ENCODE results near the gene DNAJB8.

Gene DNAJB8

DNA sequence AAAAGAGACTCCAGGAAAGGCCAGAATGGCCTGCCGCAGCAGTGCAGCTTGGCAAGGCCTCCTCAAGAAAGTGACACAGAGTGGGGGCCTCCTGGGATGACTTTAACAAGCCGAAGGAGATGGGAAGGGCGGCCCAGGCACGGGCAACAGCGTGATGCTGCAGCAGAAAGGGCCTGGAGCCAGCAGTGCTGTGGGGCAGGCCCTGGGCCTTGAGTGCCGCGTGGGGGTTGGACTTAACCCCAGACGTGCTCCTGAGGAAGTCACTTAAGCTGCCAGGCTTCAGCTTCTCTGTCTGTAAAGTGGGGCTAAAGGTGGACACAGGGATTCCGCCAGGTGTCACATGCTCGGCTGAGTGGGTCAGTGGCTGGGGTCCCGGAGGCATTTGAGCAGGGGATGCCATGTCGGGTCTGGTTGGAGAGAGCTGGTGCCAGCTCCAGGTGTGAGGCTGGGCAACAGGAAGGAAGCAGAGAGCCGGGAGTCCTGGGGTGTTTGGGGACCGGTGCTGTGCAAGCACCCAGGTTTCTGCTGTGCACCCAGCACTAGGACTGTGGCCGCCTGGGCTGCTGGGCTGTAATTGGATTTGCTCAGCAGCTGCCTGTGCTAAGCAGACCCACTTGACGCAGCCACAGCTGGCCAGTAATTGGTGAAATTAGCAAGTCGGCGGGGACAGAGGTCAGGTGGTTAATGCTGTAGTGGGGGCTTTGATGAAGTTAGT is 7.8 kb downstream of the DNAJB8 start:
- DNase-seq (ENCODE audit: low spot score), result no peak
- TF ChIP-seq, protein P1, sequence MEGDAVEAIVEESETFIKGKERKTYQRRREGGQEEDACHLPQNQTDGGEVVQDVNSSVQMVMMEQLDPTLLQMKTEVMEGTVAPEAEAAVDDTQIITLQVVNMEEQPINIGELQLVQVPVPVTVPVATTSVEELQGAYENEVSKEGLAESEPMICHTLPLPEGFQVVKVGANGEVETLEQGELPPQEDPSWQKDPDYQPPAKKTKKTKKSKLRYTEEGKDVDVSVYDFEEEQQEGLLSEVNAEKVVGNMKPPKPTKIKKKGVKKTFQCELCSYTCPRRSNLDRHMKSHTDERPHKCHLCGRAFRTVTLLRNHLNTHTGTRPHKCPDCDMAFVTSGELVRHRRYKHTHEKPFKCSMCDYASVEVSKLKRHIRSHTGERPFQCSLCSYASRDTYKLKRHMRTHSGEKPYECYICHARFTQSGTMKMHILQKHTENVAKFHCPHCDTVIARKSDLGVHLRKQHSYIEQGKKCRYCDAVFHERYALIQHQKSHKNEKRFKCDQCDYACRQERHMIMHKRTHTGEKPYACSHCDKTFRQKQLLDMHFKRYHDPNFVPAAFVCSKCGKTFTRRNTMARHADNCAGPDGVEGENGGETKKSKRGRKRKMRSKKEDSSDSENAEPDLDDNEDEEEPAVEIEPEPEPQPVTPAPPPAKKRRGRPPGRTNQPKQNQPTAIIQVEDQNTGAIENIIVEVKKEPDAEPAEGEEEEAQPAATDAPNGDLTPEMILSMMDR (IDR thresholded peaks at IDR 0.05), result no peak
- Histone ChIP-seq H3K4me3 (no peak overlapping the region), H3K27ac (no peak overlapping the region)

DNA sequence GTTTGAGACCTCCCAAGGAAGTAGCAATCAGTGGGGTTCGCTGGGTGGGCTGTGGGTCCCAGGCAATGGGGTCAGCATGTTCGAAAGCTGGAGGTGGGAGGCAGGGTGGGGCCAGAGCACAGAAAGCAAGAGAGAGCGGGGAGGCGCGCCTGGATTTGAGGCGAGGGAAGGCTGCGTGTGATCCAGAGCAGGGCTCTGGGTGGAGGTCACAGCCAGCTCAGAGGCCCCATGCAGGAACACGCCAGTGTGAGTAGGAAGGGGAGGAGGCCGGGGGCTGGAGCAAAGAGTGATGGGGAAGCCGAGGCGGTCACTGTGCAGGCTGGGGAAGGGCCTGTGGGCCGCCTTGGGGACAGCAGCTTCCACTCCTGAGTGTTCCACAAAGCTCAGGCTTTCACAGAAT is 8.8 kb downstream of the DNAJB8 start:
- no peak for DNase-seq (ENCODE audit: low spot score)
- H3K27ac ChIP-seq, result no peak overlapping the region

DNA sequence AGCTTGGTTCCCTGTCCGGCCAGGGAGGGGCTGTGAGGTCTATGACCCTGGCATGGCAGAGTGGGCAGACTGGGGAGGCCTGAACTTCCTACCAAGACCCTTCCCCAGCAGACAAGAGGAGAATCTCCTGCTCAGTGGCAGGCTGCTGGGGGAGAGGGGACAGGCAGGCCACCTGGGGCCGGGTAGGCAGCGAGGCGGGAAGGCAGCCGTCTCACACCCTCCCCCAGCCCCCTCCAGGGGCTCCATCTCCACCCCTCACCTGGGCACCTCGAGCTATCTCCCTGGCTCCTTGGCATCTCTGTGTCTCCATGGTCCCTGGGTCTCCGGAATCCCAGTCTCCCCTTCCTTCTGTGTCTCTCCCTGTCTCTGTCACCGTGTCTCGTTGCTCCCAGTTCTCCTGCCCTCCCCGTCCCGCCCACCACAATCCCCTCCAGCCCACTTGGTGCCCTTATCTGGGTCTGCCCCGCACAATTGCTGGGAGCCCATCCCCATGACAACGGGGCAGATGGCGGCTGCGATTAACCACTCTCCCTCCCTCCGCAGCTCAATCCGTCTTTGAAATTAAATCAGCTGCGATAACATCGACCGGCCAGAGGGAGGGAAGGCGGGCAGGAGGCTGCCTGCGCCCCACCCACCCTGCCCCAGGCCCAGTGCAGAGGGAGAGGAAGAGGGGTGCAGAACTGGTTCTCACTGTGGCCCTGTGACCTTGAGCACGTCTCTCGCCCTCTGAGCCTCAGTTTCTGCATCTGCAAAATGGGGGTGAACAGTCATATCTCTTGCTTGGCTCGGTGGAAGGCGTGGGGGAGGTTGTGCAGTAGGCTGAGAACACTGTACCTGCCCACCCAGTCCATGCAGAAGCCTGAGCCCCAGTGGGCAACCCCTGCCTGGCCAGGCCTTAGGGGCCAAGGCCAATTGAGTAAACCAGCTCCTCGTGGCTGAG is 9.6 kb downstream of the DNAJB8 start:
- H3K4me3 ChIP-seq, result no peak overlapping the region
- TF ChIP-seq, protein P1 (IDR thresholded peaks at IDR 0.05), result no peak
- no peak overlapping the region for H3K27ac ChIP-seq
- no peak for DNase-seq (ENCODE audit: low spot score)

More for the DNA sequence above, 8.8 kb downstream of the DNAJB8 start:
- TF ChIP-seq, protein P1 (IDR thresholded peaks at IDR 0.05), result no peak
- H3K4me3 ChIP-seq, result no peak overlapping the region

DNA sequence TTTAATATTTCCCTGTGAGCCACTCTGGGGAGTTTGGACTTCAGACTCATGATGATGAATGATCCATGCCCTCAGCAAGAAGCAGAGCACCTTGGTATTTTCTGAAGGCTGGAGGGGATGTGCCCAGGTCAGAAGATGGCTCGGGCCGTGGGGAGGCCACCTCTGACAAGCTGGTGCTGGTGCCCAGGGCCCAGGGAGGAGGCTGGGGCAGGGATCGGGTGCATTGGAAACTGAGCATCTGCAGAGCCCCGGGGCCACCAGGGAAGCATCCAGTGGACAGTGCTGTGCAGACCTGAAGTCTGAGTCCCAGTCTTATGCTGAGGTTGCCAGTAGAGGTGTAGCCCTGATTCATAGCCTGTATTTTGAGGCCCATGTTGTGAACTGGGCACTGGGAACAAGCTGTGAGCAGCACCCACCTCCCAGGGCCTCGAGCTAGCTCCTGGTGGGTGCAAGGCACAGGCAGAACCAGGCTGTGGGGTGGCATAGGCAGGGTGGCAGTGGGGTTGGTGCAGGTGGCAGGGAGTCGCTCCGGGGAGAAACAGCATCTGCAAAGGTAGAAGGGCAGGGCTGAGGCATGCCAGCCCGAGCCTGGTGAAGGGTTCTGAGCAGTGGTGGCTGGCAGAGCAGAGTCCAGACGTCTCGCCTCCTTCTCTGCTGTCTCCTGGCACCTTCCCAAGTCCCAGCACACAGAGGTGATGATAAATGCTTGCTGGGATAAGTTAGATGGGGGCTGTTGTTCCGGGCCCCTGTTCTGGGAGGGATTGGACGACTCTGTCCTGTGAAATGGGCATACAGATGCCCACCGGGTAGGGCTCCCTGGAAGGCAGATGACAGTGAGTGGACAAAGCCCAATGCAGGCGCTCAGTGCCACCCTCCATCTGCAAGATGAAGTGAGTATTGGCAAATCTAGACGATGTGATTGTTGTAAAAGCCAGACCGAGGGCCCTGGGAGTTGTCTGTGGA is 10.6 kb downstream of the DNAJB8 start:
- DNase-seq (ENCODE audit: low spot score), result no peak
- no peak overlapping the region for H3K27ac ChIP-seq
- no peak overlapping the region for H3K4me3 ChIP-seq
- TF ChIP-seq, protein P1 (IDR thresholded peaks at IDR 0.05), result no peak

DNA sequence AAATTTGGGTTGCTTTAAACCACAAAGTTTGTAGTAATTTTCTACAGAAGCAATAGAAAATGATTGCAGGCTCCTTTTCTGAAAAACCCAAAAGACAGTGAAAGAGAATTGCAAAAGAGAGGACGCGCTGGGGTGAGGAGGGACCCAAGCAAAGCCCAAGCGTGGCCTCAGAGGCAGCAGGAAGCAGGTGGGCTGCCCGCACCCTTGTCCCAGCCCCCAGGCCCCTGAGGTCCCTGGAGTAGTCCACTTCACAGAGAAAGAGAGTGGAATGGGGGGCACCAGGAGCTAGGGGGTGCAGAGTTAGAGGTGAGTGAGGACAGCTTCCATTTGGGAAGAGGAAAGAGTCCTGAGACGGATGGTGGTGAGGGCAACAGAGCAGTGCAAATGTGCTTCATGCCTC is 11.6 kb downstream of the DNAJB8 start:
- DNase-seq (ENCODE audit: low spot score), result no peak
- TF ChIP-seq, protein P1 (IDR thresholded peaks at IDR 0.05), result no peak
- H3K4me3 ChIP-seq, result no peak overlapping the region
- H3K27ac ChIP-seq, result no peak overlapping the region

DNA sequence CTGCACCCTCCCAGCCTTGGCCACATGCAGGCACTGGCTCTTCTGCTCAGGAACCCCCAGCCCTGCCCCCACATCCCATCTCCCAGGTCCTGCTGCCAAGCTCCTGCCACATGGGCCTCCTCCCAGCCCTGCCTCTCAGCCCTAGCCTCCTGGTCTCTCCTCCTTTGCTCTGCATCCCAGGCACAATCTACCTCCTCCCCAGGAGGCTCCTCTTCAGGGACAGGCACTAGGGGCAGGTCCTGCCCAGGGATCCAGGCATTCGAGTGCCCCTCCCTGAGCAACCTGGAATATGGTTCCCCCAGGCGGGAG is 12.4 kb downstream of the DNAJB8 start:
- no peak overlapping the region for H3K4me3 ChIP-seq
- no peak overlapping the region for H3K27ac ChIP-seq
- no peak for DNase-seq (ENCODE audit: low spot score)
- TF ChIP-seq, protein P1 (IDR thresholded peaks at IDR 0.05), result no peak
